ENCODE results near the gene SSH3. TPM values are rescaled to one million over a fixed set of nuclear protein-coding genes. Genes with fewer than 3 reads are reported as not detected.

Gene SSH3
- total and polyA plus RNA-seq, 4 donors, result 4.8 to 10.4 (median 8.1) TPM

DNA sequence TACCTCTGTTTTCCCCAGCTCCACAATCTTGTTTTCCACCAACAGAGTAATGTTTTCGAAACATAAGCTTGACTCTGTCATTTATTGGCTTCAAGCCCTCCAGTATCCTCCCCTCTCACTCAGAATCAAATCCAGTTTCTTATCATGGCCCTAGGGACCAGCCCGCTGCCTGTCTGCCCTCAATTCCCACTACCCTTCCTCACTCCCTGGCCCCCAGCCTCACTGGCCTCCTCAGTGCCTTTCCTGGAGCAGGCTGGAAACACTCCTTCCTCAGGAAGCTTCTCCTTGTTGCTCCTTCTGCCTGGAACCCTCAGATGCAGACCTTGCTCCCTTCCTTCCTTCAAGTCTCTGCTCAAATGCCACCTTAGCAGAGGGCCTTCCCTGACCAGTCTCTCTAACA is 46.1 kb downstream of the SSH3 start:
- H3K27ac ChIP-seq (ENCODE audit: low read depth in 1 of 2, low read length in 2 of 2), result no peak overlapping the region
- WGBS, result 94% methylated on average over 2 of the region's 2 CpGs

More for the DNA sequence above, 46.1 kb downstream of the SSH3 start:
- Histone ChIP-seq H3K4me1 (ENCODE audit: control insufficient read depth in 4 of 4, insufficient read depth in 4 of 4, low read length in 3 of 4) (peaks cover 2 to 26% (median 16%) of the 10 kb centered on the region in 4 donors), H3K4me3 (ENCODE audit: low read depth in 1 of 3, low read length in 3 of 3) (no peak overlapping the region), H3K27me3 (ENCODE audit: control insufficient read depth in 4 of 4, insufficient read depth in 4 of 4, low read length in 3 of 4) (no peaks in the 10 kb centered on the region), H3K9me3 (ENCODE audit: control insufficient read depth in 4 of 4, low read length in 3 of 4) (no peaks in the 10 kb centered on the region), H3K36me3 (ENCODE audit: control insufficient read depth in 4 of 4, insufficient read depth in 3 of 4, low read depth in 1 of 4, low read length in 3 of 4) (peaks cover 0 to 1% (median 0%) of the 10 kb centered on the region in 4 donors), H3K9ac (ENCODE audit: low read depth in 1 of 2, low read length in 2 of 2) (no peak overlapping the region)
- no peak for TF ChIP-seq HNF4G (IDR thresholded peaks at IDR 0.05)
- TF ChIP-seq SP1 (IDR thresholded peaks at IDR 0.05), result no peak
- TF ChIP-seq, protein P1, sequence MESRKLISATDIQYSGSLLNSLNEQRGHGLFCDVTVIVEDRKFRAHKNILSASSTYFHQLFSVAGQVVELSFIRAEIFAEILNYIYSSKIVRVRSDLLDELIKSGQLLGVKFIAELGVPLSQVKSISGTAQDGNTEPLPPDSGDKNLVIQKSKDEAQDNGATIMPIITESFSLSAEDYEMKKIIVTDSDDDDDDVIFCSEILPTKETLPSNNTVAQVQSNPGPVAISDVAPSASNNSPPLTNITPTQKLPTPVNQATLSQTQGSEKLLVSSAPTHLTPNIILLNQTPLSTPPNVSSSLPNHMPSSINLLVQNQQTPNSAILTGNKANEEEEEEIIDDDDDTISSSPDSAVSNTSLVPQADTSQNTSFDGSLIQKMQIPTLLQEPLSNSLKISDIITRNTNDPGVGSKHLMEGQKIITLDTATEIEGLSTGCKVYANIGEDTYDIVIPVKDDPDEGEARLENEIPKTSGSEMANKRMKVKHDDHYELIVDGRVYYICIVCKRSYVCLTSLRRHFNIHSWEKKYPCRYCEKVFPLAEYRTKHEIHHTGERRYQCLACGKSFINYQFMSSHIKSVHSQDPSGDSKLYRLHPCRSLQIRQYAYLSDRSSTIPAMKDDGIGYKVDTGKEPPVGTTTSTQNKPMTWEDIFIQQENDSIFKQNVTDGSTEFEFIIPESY (IDR thresholded peaks at IDR 0.05), result no peak
- TF ChIP-seq HNF4A (conservative IDR thresholded peaks at IDR 0.05), result no peak
- no peak for TF ChIP-seq FOXA1 (IDR thresholded peaks at IDR 0.05)
- no peak for TF ChIP-seq RXRA (IDR thresholded peaks at IDR 0.05)
- no peak for TF ChIP-seq JUND (IDR thresholded peaks at IDR 0.05)
- TF ChIP-seq YY1 (IDR thresholded peaks at IDR 0.05), result no peak
- no peak for TF ChIP-seq FOXA2 (IDR thresholded peaks at IDR 0.05)
- TF ChIP-seq, protein P2, sequence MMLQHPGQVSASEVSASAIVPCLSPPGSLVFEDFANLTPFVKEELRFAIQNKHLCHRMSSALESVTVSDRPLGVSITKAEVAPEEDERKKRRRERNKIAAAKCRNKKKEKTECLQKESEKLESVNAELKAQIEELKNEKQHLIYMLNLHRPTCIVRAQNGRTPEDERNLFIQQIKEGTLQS (IDR thresholded peaks at IDR 0.05), result no peak
- no peak for TF ChIP-seq RAD21 (IDR thresholded peaks at IDR 0.05)
- no peak for TF ChIP-seq TAF1 (conservative IDR thresholded peaks at IDR 0.05)
- TF ChIP-seq, protein P3, sequence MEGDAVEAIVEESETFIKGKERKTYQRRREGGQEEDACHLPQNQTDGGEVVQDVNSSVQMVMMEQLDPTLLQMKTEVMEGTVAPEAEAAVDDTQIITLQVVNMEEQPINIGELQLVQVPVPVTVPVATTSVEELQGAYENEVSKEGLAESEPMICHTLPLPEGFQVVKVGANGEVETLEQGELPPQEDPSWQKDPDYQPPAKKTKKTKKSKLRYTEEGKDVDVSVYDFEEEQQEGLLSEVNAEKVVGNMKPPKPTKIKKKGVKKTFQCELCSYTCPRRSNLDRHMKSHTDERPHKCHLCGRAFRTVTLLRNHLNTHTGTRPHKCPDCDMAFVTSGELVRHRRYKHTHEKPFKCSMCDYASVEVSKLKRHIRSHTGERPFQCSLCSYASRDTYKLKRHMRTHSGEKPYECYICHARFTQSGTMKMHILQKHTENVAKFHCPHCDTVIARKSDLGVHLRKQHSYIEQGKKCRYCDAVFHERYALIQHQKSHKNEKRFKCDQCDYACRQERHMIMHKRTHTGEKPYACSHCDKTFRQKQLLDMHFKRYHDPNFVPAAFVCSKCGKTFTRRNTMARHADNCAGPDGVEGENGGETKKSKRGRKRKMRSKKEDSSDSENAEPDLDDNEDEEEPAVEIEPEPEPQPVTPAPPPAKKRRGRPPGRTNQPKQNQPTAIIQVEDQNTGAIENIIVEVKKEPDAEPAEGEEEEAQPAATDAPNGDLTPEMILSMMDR (IDR thresholded peaks at IDR 0.05; ENCODE audit: low read depth, low read length, missing input control), result no peak
- no peak for TF ChIP-seq GABPA (IDR thresholded peaks at IDR 0.05 in 1 of 2, conservative IDR thresholded peaks at IDR 0.05 in 1 of 2)
- TF ChIP-seq, protein P4, sequence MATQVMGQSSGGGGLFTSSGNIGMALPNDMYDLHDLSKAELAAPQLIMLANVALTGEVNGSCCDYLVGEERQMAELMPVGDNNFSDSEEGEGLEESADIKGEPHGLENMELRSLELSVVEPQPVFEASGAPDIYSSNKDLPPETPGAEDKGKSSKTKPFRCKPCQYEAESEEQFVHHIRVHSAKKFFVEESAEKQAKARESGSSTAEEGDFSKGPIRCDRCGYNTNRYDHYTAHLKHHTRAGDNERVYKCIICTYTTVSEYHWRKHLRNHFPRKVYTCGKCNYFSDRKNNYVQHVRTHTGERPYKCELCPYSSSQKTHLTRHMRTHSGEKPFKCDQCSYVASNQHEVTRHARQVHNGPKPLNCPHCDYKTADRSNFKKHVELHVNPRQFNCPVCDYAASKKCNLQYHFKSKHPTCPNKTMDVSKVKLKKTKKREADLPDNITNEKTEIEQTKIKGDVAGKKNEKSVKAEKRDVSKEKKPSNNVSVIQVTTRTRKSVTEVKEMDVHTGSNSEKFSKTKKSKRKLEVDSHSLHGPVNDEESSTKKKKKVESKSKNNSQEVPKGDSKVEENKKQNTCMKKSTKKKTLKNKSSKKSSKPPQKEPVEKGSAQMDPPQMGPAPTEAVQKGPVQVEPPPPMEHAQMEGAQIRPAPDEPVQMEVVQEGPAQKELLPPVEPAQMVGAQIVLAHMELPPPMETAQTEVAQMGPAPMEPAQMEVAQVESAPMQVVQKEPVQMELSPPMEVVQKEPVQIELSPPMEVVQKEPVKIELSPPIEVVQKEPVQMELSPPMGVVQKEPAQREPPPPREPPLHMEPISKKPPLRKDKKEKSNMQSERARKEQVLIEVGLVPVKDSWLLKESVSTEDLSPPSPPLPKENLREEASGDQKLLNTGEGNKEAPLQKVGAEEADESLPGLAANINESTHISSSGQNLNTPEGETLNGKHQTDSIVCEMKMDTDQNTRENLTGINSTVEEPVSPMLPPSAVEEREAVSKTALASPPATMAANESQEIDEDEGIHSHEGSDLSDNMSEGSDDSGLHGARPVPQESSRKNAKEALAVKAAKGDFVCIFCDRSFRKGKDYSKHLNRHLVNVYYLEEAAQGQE (IDR thresholded peaks at IDR 0.05), result no peak
- no peak for TF ChIP-seq NR2F2 (IDR thresholded peaks at IDR 0.05)
- TF ChIP-seq, protein P5, sequence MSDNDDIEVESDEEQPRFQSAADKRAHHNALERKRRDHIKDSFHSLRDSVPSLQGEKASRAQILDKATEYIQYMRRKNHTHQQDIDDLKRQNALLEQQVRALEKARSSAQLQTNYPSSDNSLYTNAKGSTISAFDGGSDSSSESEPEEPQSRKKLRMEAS (IDR thresholded peaks at IDR 0.05), result no peak
- DNase-seq (ENCODE audit: low spot score), result no peak

Data from liver (tissue), 9 donors.